NT2/D1 (cell line): ENCODE results near the gene NISCH.

Source experiments
- DNase-seq: peaks from one replicate; pipeline ENCODE4 v3.0.0-alpha.2; 2011; ENCODE audit warnings: low read depth, low spot score
- H3K27me3 ChIP-seq: 2 replicates; pipeline ENCODE4 v1.6.0; 2011; ENCODE audit warnings: mild to moderate bottlenecking; ENCODE audit not compliant: insufficient read length, insufficient read depth
- H3K36me3 ChIP-seq: 2 replicates; pipeline ENCODE4 v1.6.1; 2011; ENCODE audit warnings: mild to moderate bottlenecking, low read length, mixed read lengths; ENCODE audit not compliant: insufficient read depth, insufficient read length
- H3K4me1 ChIP-seq: 2 replicates; pipeline ENCODE4 v1.5.1; 2011; ENCODE audit not compliant: insufficient read depth, insufficient read length
- H3K4me3 ChIP-seq: 2 replicates; pipeline ENCODE4 v1.5.1; 2011; ENCODE audit warnings: low read depth; ENCODE audit not compliant: insufficient read length
- H3K9ac ChIP-seq: 2 replicates; pipeline ENCODE4 v1.6.0; 2011; ENCODE audit warnings: low read depth; ENCODE audit not compliant: insufficient read length
- H3K9me3 ChIP-seq: 2 replicates; pipeline ENCODE4 v1.5.1; 2011; ENCODE audit warnings: mild to moderate bottlenecking, low read length; ENCODE audit not compliant: insufficient read depth
- SUZ12 ChIP-seq: IDR thresholded peaks from 2 replicates; pipeline ENCODE4 v1.6.1; 2011; ENCODE audit not compliant: insufficient read length, insufficient read depth; ENCODE audit errors: extremely low read depth
- YY1 ChIP-seq: IDR thresholded peaks from 2 replicates; pipeline ENCODE4 v1.6.1; 2011; ENCODE audit not compliant: insufficient read length, insufficient read depth
- ZNF274 ChIP-seq: IDR thresholded peaks from 2 replicates; pipeline ENCODE4 v1.6.1; 2011; ENCODE audit warnings: mild to moderate bottlenecking, low read depth, low read length

NISCH gene

DNA sequence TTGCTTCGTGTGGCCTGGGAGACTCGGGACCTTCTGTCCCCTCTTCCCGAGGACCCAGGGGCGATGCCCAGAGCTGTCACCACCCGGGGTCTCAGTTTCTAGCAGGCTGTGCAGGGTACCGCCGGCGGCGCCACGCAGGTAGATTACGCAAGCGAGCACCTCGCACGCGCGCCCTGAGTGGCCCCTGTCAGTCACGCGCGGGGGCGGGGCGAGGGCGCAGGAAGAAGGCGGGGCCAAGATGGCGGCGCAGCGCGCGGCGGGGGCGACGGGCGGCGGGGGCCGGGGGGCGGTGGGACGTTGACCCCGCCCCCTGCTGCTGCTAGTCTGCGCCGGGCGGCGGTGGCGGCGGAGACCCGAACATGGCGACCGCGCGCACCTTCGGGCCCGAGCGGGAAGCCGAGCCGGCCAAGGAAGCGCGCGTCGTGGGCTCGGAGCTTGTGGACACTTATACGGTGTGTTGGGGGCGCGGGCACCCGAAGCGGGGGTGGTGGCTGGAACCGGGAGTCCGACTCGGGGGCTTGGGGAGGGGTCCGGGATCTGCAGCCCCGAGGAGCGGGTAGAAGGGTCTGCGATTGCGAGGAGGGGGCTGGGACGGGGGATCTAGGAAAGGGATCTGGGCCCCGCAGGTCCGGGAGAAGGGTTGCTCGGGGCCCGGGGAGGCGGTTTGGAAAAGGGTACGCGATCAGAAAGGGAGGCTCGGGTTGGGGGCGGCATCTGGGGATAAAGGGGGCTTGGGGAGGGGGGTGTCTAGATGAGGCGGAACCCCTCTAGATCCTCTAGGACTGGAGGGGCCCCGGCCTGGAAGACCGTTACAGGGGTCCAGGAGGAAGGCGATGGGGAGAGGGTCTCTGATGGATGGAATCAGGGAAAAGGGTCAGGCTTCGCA, at the start of gene NISCH:
Gene NISCH, plus strand, starts transcription at position 322 of the 886 bp plus-strand sequence. Its CDS starts 38 bp downstream, at position 360.
- Histone ChIP-seq H3K4me1 (peaks cover 39% of the 10 kb centered on the region), H3K9ac (peak within 1 kb of the TSS; percentile 92), H3K4me3 (peak within 1 kb of the TSS; percentile 66), H3K9me3 (no peaks in the 10 kb centered on the region), H3K36me3 (peaks cover 50% of the 10 kb centered on the region), H3K27me3 (no peaks in the 10 kb centered on the region)
- peak; percentile 55 for DNase-seq
- TF ChIP-seq ZNF274, result no peak
- TF ChIP-seq SUZ12, result no peak
- peak; percentile 47 for TF ChIP-seq YY1

DNA sequence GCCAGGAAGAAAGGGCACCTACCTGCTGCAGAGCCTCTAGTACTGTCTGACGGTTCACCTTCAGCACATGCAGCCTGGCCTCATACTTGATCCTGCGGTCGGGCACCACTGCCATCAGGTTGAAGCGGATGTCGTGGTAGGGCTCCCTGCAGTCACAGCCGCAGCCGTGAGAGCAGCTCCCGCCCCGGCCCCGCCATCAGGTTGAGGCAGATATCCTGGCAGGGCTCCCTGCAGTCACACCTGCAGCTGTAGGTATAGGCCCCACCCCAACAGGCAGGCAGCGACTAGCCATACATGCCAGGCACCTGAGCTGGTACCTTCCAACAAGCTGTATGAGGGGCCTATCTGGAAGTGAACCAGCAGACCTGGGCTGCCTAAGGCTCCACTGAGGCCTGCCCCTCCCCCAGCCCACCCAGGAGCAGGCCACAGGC, 49.2 kb upstream of the NISCH start:
- no peak for DNase-seq

DNA sequence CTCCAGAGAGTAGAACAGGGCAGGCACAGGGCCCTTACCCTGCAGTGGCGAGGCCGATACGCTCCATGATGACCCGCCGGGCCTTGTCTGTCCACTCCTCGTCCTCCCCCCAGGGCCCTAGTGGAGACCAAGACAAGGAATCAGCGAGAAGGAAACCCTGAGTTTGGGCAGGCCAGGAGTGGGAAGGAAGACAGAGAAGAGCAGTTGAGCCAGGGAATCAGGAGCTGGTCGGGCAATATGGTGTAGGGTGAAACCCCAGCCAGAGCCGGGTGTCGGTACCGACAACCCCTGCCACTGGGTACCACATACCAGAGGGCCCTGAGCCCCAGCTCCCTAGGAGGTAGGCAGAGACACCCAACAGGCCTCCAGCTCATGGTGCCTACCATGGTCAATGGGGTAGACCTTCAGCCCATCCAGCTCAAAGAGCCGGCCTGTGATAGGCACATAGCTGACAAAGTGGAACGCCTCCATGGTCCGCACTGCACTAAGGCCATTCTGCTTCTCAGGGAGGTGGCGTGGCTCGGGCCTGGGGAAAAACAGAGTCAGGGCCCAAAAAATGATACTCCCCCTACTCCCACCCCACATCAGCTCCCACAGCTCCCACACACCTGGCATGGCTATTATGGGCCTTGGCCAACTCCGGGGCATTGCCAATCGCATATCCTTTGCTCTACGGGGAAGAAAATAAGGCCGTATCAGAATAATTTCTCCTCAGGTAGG, 48.5 kb upstream of the NISCH start:
- no peak overlapping the region for H3K9ac ChIP-seq
- no peak for TF ChIP-seq SUZ12
- TF ChIP-seq YY1, result no peak
- no peak for TF ChIP-seq ZNF274
- no peak for DNase-seq

More for the DNA sequence above, 49.2 kb upstream of the NISCH start:
- Histone ChIP-seq H3K4me3 (no peak overlapping the region), H3K4me1 (peaks cover 4% of the 10 kb centered on the region), H3K9ac (no peak overlapping the region), H3K9me3 (no peaks in the 10 kb centered on the region), H3K36me3 (peaks cover 77% of the 10 kb centered on the region), H3K27me3 (peaks cover 3% of the 10 kb centered on the region)
- TF ChIP-seq ZNF274 (no peak), YY1 (no peak), SUZ12 (no peak)

DNA sequence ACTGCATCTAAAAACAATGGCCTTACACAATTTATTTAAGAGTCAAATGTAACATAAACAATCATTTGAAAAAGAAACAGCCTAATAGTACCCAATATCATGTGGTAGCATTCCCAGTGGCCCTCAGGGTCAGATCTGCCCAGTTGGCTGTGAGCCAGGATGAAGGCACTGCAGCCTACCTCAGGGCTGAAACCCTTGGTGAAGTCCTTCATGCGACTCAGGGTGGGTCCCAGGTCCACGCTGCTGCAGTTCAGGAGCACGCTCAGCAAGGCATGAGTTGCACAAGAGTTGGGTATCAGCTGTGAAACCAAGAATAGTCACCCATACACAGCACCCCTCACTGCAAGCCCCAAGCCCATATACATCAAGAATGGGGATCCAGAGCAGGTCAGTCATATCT, 47.6 kb upstream of the NISCH start:
- H3K36me3 ChIP-seq, result peaks cover 62% of the 10 kb centered on the region

More for the DNA sequence above, 48.5 kb upstream of the NISCH start:
- Histone ChIP-seq H3K9me3 (no peaks in the 10 kb centered on the region), H3K4me1 (peaks cover 9% of the 10 kb centered on the region), H3K27me3 (peaks cover 5% of the 10 kb centered on the region), H3K36me3 (peaks cover 70% of the 10 kb centered on the region), H3K4me3 (no peak overlapping the region)

DNA sequence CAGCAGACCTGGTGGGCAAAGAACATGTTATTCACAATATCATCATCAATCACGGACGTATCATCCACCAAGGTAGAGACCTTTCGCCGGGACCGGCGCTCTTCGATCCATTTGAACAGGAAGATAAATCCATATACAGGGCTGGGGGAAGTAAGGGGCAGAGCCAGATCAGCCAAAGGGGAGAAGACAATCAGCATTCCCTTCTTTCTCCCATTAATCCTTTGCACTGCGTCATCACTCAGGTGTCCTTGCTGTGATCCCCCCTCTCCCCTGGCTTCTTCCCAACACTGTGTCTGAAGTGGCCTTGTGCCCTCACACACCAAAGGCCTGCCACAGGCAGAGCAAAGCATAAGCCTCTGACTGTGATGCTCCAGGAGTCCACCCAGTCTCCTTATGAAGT, 46.9 kb upstream of the NISCH start:
- TF ChIP-seq ZNF274, result no peak
- TF ChIP-seq YY1, result no peak
- TF ChIP-seq SUZ12, result no peak
- Histone ChIP-seq H3K9ac (no peak overlapping the region), H3K4me3 (no peak overlapping the region), H3K9me3 (no peaks in the 10 kb centered on the region), H3K4me1 (peaks cover 9% of the 10 kb centered on the region), H3K36me3 (peaks cover 61% of the 10 kb centered on the region), H3K27me3 (peaks cover 5% of the 10 kb centered on the region)
- no peak for DNase-seq

More for the DNA sequence above, 47.6 kb upstream of the NISCH start:
- peaks cover 5% of the 10 kb centered on the region for H3K27me3 ChIP-seq
- no peak overlapping the region for H3K4me3 ChIP-seq
- H3K9ac ChIP-seq, result no peak overlapping the region
- no peak for TF ChIP-seq SUZ12
- TF ChIP-seq YY1, result no peak
- TF ChIP-seq ZNF274, result no peak
- no peaks in the 10 kb centered on the region for H3K9me3 ChIP-seq
- H3K4me1 ChIP-seq, result peaks cover 9% of the 10 kb centered on the region
- no peak for DNase-seq

DNA sequence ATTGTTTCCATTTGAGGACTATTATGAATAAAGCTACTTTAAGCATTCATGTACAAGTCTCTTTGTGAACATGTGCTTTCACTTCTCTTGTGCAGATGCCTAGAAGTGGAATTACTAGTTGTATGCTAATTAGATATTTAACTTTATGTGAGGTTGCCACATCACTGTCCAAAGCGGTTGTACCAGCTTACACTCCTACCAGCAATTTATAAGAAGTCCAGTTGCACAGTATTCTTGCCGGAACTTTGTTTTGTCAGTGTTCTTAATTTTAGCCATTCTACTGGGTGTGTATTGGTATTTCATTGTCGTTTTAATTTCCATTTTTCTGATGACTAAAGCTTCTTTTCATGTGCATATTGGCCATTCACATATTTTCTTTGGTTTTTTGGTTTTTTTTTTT, 39.6 kb upstream of the NISCH start:
- H3K4me3 ChIP-seq, result no peak overlapping the region
- peaks cover 5% of the 10 kb centered on the region for H3K27me3 ChIP-seq
- no peak for DNase-seq
- no peaks in the 10 kb centered on the region for H3K9me3 ChIP-seq
- H3K36me3 ChIP-seq, result peaks cover 7% of the 10 kb centered on the region
- TF ChIP-seq ZNF274 (no peak), YY1 (no peak), SUZ12 (no peak)
- H3K9ac ChIP-seq, result no peak overlapping the region
- peaks cover 5% of the 10 kb centered on the region for H3K4me1 ChIP-seq

DNA sequence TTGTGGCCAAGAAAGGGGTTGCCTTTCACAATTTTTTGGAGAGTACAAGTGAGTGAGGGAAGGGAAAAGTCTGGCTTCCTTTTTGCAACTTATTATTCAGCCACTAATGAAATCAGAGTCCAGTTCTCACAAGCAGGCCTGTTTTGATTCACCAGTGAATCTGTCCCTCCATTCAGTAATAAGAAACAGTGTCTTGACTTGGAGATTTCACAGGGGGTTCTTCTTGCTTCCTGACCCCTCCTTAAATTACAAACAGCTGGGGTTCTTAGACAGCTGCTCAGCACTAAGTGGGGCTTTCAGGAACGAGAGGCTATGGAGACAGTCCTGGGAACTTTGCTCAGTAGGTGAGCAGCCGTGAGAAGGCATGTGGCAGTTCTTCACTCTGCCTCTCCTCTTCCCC, 35.0 kb upstream of the NISCH start:
- TF ChIP-seq YY1, result no peak
- no peak for TF ChIP-seq SUZ12
- no peak for TF ChIP-seq ZNF274
- no peaks in the 10 kb centered on the region for H3K36me3 ChIP-seq

More for the DNA sequence above, 35.0 kb upstream of the NISCH start:
- no peaks in the 10 kb centered on the region for H3K27me3 ChIP-seq
- no peaks in the 10 kb centered on the region for H3K9me3 ChIP-seq
- no peak overlapping the region for H3K9ac ChIP-seq
- DNase-seq, result no peak
- H3K4me1 ChIP-seq, result peaks cover 3% of the 10 kb centered on the region
- no peak overlapping the region for H3K4me3 ChIP-seq
